ENCODE measurements around the gene S100A13.

The S100A13 gene

DNA sequence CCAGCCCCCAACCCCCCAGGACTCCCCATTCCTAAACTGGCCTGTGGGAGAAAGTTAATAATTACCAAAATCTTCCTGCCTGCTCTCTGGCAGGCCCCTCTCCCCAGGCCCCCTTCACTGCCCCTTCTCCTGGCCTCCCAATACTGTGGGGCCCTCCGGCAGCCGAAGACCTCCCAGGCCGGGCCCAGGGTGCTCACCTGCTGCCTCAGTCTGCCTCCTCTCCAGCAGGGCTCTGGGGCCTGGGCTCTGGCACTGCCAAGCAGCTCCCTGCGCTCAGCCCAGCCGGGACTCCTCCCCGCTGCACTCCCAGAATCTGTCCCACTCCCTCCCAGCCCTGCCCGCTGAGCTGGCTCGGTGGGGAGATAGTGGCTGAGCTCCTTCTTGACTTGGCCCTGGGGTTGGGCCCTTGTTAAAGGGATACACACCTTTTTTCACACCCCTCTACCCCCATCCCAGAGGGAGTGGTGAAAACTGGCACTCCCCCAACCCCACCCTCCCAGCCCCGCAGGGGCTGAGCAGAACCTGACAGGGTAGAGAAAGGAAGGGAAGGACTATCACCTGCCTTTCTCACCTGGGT lies 14.5 kb downstream of the S100A13 start, which contains the start of gene S100A16:
Gene S100A16 (minus strand): TSS at position 383 of the 577 bp plus-strand sequence. CDS start 4,986 bp downstream, outside the sequence.
- no peak for DNase-seq (ENCODE audit: low read depth)
- in situ Hi-C loops (cut with HindIII; ENCODE audit: low sequenced_read_pairs): no loop called here
- peak within 1 kb of the TSS; percentile 72 for H3K4me3 ChIP-seq (ENCODE audit: low read depth, low read length)
- TF ChIP-seq, protein P1, sequence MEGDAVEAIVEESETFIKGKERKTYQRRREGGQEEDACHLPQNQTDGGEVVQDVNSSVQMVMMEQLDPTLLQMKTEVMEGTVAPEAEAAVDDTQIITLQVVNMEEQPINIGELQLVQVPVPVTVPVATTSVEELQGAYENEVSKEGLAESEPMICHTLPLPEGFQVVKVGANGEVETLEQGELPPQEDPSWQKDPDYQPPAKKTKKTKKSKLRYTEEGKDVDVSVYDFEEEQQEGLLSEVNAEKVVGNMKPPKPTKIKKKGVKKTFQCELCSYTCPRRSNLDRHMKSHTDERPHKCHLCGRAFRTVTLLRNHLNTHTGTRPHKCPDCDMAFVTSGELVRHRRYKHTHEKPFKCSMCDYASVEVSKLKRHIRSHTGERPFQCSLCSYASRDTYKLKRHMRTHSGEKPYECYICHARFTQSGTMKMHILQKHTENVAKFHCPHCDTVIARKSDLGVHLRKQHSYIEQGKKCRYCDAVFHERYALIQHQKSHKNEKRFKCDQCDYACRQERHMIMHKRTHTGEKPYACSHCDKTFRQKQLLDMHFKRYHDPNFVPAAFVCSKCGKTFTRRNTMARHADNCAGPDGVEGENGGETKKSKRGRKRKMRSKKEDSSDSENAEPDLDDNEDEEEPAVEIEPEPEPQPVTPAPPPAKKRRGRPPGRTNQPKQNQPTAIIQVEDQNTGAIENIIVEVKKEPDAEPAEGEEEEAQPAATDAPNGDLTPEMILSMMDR (IDR thresholded peaks at IDR 0.05; ENCODE audit: low read depth, low read length, missing control alignments): no peak

DNA sequence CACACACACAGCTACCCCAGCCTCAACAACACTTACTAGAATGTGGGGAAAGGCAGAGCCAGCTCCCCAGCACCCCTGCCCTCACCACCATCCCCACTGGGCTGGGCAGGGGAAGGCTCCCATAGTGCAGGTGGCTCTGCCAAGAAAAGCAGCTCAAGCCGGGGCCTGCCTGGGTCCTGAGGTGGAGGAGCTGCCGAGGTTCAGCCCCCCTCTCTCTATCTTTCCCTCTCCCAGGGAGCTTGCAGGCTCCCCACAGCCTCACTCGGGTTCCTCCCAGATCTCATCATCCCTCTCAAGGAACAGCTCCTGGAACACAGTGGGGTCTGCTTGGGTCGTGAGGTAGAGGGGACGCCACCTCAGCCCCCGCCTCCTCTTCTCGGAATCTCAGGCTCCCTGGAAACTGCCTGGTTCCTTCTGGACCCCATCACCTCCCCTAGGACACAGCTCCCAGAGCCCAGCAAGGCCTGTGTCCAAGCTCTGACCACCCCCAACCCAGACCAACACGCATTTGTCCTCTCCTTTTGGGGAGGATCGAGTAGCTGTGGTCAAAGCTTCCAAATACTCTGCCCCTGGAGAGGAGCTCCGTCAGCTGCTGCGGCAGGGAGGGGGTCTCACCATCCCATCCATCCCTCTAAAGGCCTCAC lies 15.1 kb downstream of the S100A13 start:
- DNase-seq (ENCODE audit: low read depth): no peak
- TF ChIP-seq, protein P1 (IDR thresholded peaks at IDR 0.05; ENCODE audit: low read depth, low read length, missing control alignments): no peak
- peak overlapping the region; percentile 72 for H3K4me3 ChIP-seq (ENCODE audit: low read depth, low read length)

DNA sequence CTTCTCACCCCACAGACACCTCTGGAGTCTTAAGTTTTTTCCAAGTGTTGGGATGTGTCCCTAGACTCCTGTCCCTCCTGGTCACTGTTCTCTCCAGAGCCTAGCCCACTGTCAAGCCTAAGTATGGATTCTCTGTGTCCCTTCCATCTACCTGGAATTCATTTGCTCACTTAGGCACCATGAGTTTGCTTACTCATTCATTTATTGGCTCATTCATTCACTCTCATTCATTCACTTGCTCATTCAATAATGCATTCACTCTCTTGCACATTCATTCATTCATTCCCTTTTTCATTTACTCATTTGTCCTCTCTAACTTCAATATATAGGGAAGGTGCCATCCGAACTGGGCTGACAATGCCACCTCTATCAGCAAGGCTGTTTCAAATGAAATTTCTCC lies 15.9 kb downstream of the S100A13 start:
- no peak for DNase-seq (ENCODE audit: low read depth)
- TF ChIP-seq, protein P1 (IDR thresholded peaks at IDR 0.05; ENCODE audit: low read depth, low read length, missing control alignments): no peak
- in situ Hi-C loops (cut with HindIII; ENCODE audit: low sequenced_read_pairs): no loop called here
- peak overlapping the region; percentile 72 for H3K4me3 ChIP-seq (ENCODE audit: low read depth, low read length)

More for the DNA sequence above, 15.1 kb downstream of the S100A13 start:
- in situ Hi-C loops (cut with HindIII; ENCODE audit: low sequenced_read_pairs): no loop called here

DNA sequence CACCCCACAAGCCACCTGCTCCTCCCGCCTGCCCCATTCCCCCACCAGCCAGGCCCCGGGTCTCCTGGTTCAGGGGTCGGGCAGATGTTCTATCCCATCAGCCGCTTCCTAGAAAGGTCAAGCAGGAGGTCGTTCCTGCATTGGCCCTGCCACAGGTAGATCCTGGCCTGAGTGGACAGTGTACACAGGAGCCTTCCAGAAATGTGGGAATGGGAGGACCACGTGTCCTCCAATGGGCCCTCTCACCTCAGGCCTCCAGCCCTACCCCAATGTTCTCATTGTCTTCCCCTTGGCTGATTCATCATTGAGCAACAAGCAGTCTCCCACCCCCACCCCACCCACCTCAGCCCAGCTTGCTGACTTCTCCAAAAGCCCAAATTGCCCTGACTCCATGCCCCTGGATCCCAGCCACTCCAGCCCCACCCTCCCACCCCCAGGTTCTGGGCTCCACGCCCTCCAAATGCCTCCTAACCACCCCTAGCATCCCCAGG lies 16.4 kb downstream of the S100A13 start:
- TF ChIP-seq, protein P1 (IDR thresholded peaks at IDR 0.05; ENCODE audit: low read depth, low read length, missing control alignments): no peak
- in situ Hi-C loops (cut with HindIII; ENCODE audit: low sequenced_read_pairs): no loop called here
- no peak for DNase-seq (ENCODE audit: low read depth)
- H3K4me3 ChIP-seq (ENCODE audit: low read depth, low read length): peak overlapping the region; percentile 72

DNA sequence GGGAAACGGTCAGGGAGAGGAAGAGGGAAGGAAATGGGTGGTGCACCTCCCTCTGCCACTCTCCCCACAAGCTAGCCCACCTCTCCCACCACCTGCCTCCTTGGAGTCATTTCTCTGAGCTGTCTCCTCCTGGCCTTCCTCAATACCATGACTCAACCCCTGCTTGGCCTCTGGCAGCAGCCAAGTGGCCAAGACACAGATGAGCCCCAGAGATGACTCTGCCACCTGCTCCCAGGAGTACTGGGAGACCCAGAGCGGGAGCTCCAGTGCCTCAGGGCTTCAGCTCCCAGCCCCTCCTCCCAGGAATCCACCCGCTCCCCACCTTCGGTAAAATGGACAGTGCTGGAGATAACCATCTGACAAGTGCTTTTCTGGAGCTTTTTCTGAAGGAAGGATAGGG lies 17.0 kb downstream of the S100A13 start:
- no peak for DNase-seq (ENCODE audit: low read depth)
- in situ Hi-C loops (cut with HindIII; ENCODE audit: low sequenced_read_pairs): no loop called here
- no peak overlapping the region for H3K4me3 ChIP-seq (ENCODE audit: low read depth, low read length)
- TF ChIP-seq, protein P1 (IDR thresholded peaks at IDR 0.05; ENCODE audit: low read depth, low read length, missing control alignments): no peak

DNA sequence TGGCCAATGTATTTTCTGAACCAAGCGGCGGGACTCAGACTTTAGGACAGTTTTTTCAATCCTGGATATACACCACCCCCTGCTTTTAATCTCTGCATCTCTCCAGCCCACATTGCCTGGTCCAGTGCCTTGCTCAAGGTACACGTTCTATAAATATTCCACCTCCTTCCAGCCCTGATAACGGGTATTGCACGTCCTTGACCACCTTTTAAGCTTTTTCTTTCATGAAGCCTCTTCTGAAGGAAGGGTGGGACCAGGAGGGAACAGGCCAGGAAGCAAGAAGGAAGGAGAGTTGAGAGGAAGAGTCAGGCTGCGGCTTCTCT lies 17.8 kb downstream of the S100A13 start:
- in situ Hi-C loops (cut with HindIII; ENCODE audit: low sequenced_read_pairs): no loop called here
- peak overlapping the region; percentile 35 for H3K4me3 ChIP-seq (ENCODE audit: low read depth, low read length)
- DNase-seq (ENCODE audit: low read depth): no peak
- TF ChIP-seq, protein P1 (IDR thresholded peaks at IDR 0.05; ENCODE audit: low read depth, low read length, missing control alignments): no peak
